HG02840 (cell line): ENCODE results near the gene TNFSF8.

Experiments used
- ATAC-seq: cut with Tn5 transposase; IDR thresholded peaks from one replicate; pipeline ENCODE4 v1.9.1; 2021; ENCODE audit warnings: mild to moderate bottlenecking, moderate library complexity, moderate number of reproducible peaks; ENCODE audit not compliant: unreplicated experiment, low FRiP score

The TNFSF8 gene

GRCh38 chr9:114930056-114930812 lies at the start of gene TNFSF8:
TSS of gene TNFSF8 (minus strand) at chr9:114930591. CDS start at chr9:114930303, 288 bp downstream.
- ATAC-seq = no peak

GRCh38 chr9:114973216-114973615 lies 42.8 kb upstream of the TNFSF8 start:
- ATAC-seq = no peak

GRCh38 chr9:114972510-114973136 lies 42.2 kb upstream of the TNFSF8 start:
- no peak for ATAC-seq

GRCh38 chr9:114969269-114969668 lies 38.9 kb upstream of the TNFSF8 start:
- no peak for ATAC-seq

- ATAC-seq = no peak
Observed at GRCh38 chr9:114968671-114969070, 38.3 kb upstream of the TNFSF8 start.

GRCh38 chr9:114965564-114965963 lies 35.2 kb upstream of the TNFSF8 start:
- no peak for ATAC-seq

GRCh38 chr9:114962809-114963208 lies 32.4 kb upstream of the TNFSF8 start:
- ATAC-seq = no peak

- ATAC-seq = no peak
Observed at GRCh38 chr9:114960276-114960675, 29.9 kb upstream of the TNFSF8 start.

GRCh38 chr9:114958844-114959235 lies 28.4 kb upstream of the TNFSF8 start:
- ATAC-seq = no peak

- ATAC-seq = no peak
Observed at GRCh38 chr9:114958021-114958843, 27.8 kb upstream of the TNFSF8 start.

GRCh38 chr9:114957558-114957957 lies 27.2 kb upstream of the TNFSF8 start:
- no peak for ATAC-seq

GRCh38 chr9:114954956-114955582 lies 24.7 kb upstream of the TNFSF8 start:
- ATAC-seq = no peak

- ATAC-seq = no peak
Observed at GRCh38 chr9:114953959-114954358, 23.6 kb upstream of the TNFSF8 start.

GRCh38 chr9:114953046-114953445 lies 22.7 kb upstream of the TNFSF8 start:
- no peak for ATAC-seq

GRCh38 chr9:114950761-114951160 lies 20.4 kb upstream of the TNFSF8 start:
- no peak for ATAC-seq

GRCh38 chr9:114947058-114947457 lies 16.7 kb upstream of the TNFSF8 start:
- ATAC-seq = no peak

- ATAC-seq = no peak
Observed at GRCh38 chr9:114945616-114946412, 15.4 kb upstream of the TNFSF8 start.

GRCh38 chr9:114941376-114941775 lies 11.0 kb upstream of the TNFSF8 start:
- no peak for ATAC-seq

GRCh38 chr9:114938687-114939575 lies 8.5 kb upstream of the TNFSF8 start:
- ATAC-seq = no peak
